Measurements from ENCODE around the gene SUB1.
"Not testable (repeated sequence)": the region's sequence is repeated elsewhere in the genome, so short reads cannot be mapped to it uniquely, and the experiment has no call there.

The SUB1 gene

GRCh38 chr5:32625547-32625946, 40.2 kb downstream of the SUB1 start:
- Histone ChIP-seq H3K4me3 (ENCODE audit: low read length) (no peak overlapping the region), H3K36me3 (ENCODE audit: insufficient read depth, low read length) (no peaks in the 10 kb centered on the region), H3K9ac (ENCODE audit: low read depth, low read length) (no peak overlapping the region), H3K27me3 (ENCODE audit: insufficient read depth, low read length) (no peaks in the 10 kb centered on the region), H3K9me3 (ENCODE audit: insufficient read depth, low read depth, low read length) (no peaks in the 10 kb centered on the region), H3K4me1 (ENCODE audit: insufficient read depth, low read length) (no peaks in the 10 kb centered on the region), H3K27ac (ENCODE audit: low read depth, low read length) (no peak overlapping the region)
- 89% methylated on average over 5 of the region's 5 CpGs for WGBS

GRCh38 chr5:32627219-32627870, 42.0 kb downstream of the SUB1 start:
- no peak overlapping the region for H3K4me3 ChIP-seq (ENCODE audit: low read length)
- H3K9me3 ChIP-seq (ENCODE audit: insufficient read depth, low read depth, low read length), result no peaks in the 10 kb centered on the region
- no peak overlapping the region for H3K9ac ChIP-seq (ENCODE audit: low read depth, low read length)
- WGBS, result 95% methylated on average over 5 of the region's 5 CpGs
- no peaks in the 10 kb centered on the region for H3K36me3 ChIP-seq (ENCODE audit: insufficient read depth, low read length)
- no peaks in the 10 kb centered on the region for H3K27me3 ChIP-seq (ENCODE audit: insufficient read depth, low read length)
- H3K4me1 ChIP-seq (ENCODE audit: insufficient read depth, low read length), result no peaks in the 10 kb centered on the region
- H3K27ac ChIP-seq (ENCODE audit: low read depth, low read length), result no peak overlapping the region

- no peaks in the 10 kb centered on the region for H3K36me3 ChIP-seq (ENCODE audit: insufficient read depth, low read length)
- WGBS, result 88% methylated on average over 7 of the region's 8 CpGs
- H3K9me3 ChIP-seq (ENCODE audit: insufficient read depth, low read depth, low read length), result no peaks in the 10 kb centered on the region
- H3K27ac ChIP-seq (ENCODE audit: low read depth, low read length), result no peak overlapping the region
- no peaks in the 10 kb centered on the region for H3K27me3 ChIP-seq (ENCODE audit: insufficient read depth, low read length)
- no peaks in the 10 kb centered on the region for H3K4me1 ChIP-seq (ENCODE audit: insufficient read depth, low read length)
- no peak overlapping the region for H3K4me3 ChIP-seq (ENCODE audit: low read length)
- H3K9ac ChIP-seq (ENCODE audit: low read depth, low read length), result no peak overlapping the region
Observed at GRCh38 chr5:32628049-32628844, 42.9 kb downstream of the SUB1 start.

GRCh38 chr5:32630867-32631491, 45.6 kb downstream of the SUB1 start:
- WGBS, result 84% methylated on average over 5 of the region's 5 CpGs
- no peaks in the 10 kb centered on the region for H3K36me3 ChIP-seq (ENCODE audit: insufficient read depth, low read length)

GRCh38 chr5:32633017-32633416, 47.7 kb downstream of the SUB1 start:
- not testable (repeated sequence) for H3K27ac ChIP-seq (ENCODE audit: low read depth, low read length); H3K9me3 ChIP-seq (ENCODE audit: insufficient read depth, low read depth, low read length); H3K4me3 ChIP-seq (ENCODE audit: low read length); H3K27me3 ChIP-seq (ENCODE audit: insufficient read depth, low read length); H3K9ac ChIP-seq (ENCODE audit: low read depth, low read length); H3K36me3 ChIP-seq (ENCODE audit: insufficient read depth, low read length); H3K4me1 ChIP-seq (ENCODE audit: insufficient read depth, low read length)
- WGBS, result 96% methylated on average over 8 of the region's 8 CpGs

More at GRCh38 chr5:32630867-32631491, 45.6 kb downstream of the SUB1 start:
- Histone ChIP-seq H3K27me3 (ENCODE audit: insufficient read depth, low read length) (no peaks in the 10 kb centered on the region), H3K9ac (ENCODE audit: low read depth, low read length) (no peak overlapping the region), H3K27ac (ENCODE audit: low read depth, low read length) (no peak overlapping the region), H3K4me3 (ENCODE audit: low read length) (no peak overlapping the region), H3K4me1 (ENCODE audit: insufficient read depth, low read length) (no peaks in the 10 kb centered on the region), H3K9me3 (ENCODE audit: insufficient read depth, low read depth, low read length) (no peaks in the 10 kb centered on the region)

GRCh38 chr5:32638309-32638708, 53.0 kb downstream of the SUB1 start:
- WGBS, result 78% methylated on average over 9 of the region's 9 CpGs
- Histone ChIP-seq H3K9me3 (ENCODE audit: insufficient read depth, low read depth, low read length) (no peaks in the 10 kb centered on the region), H3K4me1 (ENCODE audit: insufficient read depth, low read length) (no peaks in the 10 kb centered on the region), H3K4me3 (ENCODE audit: low read length) (no peak overlapping the region), H3K27me3 (ENCODE audit: insufficient read depth, low read length) (no peaks in the 10 kb centered on the region), H3K36me3 (ENCODE audit: insufficient read depth, low read length) (no peaks in the 10 kb centered on the region), H3K9ac (ENCODE audit: low read depth, low read length) (no peak overlapping the region), H3K27ac (ENCODE audit: low read depth, low read length) (no peak overlapping the region)

GRCh38 chr5:32639943-32640342, 54.6 kb downstream of the SUB1 start:
- Histone ChIP-seq H3K9ac (ENCODE audit: low read depth, low read length) (no peak overlapping the region), H3K4me1 (ENCODE audit: insufficient read depth, low read length) (no peaks in the 10 kb centered on the region), H3K9me3 (ENCODE audit: insufficient read depth, low read depth, low read length) (no peaks in the 10 kb centered on the region), H3K36me3 (ENCODE audit: insufficient read depth, low read length) (no peaks in the 10 kb centered on the region), H3K27me3 (ENCODE audit: insufficient read depth, low read length) (no peaks in the 10 kb centered on the region), H3K4me3 (ENCODE audit: low read length) (no peak overlapping the region), H3K27ac (ENCODE audit: low read depth, low read length) (no peak overlapping the region)
- 92% methylated on average over 3 of the region's 3 CpGs for WGBS

- no peaks in the 10 kb centered on the region for H3K9me3 ChIP-seq (ENCODE audit: insufficient read depth, low read depth, low read length)
- H3K9ac ChIP-seq (ENCODE audit: low read depth, low read length), result no peak overlapping the region
- no peaks in the 10 kb centered on the region for H3K36me3 ChIP-seq (ENCODE audit: insufficient read depth, low read length)
- H3K4me3 ChIP-seq (ENCODE audit: low read length), result no peak overlapping the region
- no peaks in the 10 kb centered on the region for H3K27me3 ChIP-seq (ENCODE audit: insufficient read depth, low read length)
- H3K27ac ChIP-seq (ENCODE audit: low read depth, low read length), result no peak overlapping the region
- no peaks in the 10 kb centered on the region for H3K4me1 ChIP-seq (ENCODE audit: insufficient read depth, low read length)
- 100% methylated on average over 1 of the region's 2 CpGs for WGBS
Observed at GRCh38 chr5:32642276-32643002, 57.1 kb downstream of the SUB1 start.

GRCh38 chr5:32645246-32645645, 59.9 kb downstream of the SUB1 start:
- H3K9me3 ChIP-seq (ENCODE audit: insufficient read depth, low read depth, low read length), result no peaks in the 10 kb centered on the region
- no peaks in the 10 kb centered on the region for H3K27me3 ChIP-seq (ENCODE audit: insufficient read depth, low read length)
- no peaks in the 10 kb centered on the region for H3K36me3 ChIP-seq (ENCODE audit: insufficient read depth, low read length)
- H3K4me3 ChIP-seq (ENCODE audit: low read length), result no peak overlapping the region
- no peaks in the 10 kb centered on the region for H3K4me1 ChIP-seq (ENCODE audit: insufficient read depth, low read length)
- H3K27ac ChIP-seq (ENCODE audit: low read depth, low read length), result no peak overlapping the region
- WGBS, result 91% methylated on average over 5 of the region's 5 CpGs
- no peak overlapping the region for H3K9ac ChIP-seq (ENCODE audit: low read depth, low read length)

GRCh38 chr5:32646061-32646969, 61.0 kb downstream of the SUB1 start:
- Histone ChIP-seq H3K27ac (ENCODE audit: low read depth, low read length) (no peak overlapping the region), H3K36me3 (ENCODE audit: insufficient read depth, low read length) (no peaks in the 10 kb centered on the region), H3K4me3 (ENCODE audit: low read length) (no peak overlapping the region), H3K9me3 (ENCODE audit: insufficient read depth, low read depth, low read length) (no peaks in the 10 kb centered on the region), H3K27me3 (ENCODE audit: insufficient read depth, low read length) (no peaks in the 10 kb centered on the region), H3K4me1 (ENCODE audit: insufficient read depth, low read length) (no peaks in the 10 kb centered on the region), H3K9ac (ENCODE audit: low read depth, low read length) (no peak overlapping the region)
- 93% methylated on average over 6 of the region's 6 CpGs for WGBS
